Measurements from ENCODE around the gene RNF123. TPM values are rescaled to one million over a fixed set of nuclear protein-coding genes. Genes with fewer than 3 reads are reported as not detected.
"Not testable (repeated sequence)": the region's sequence is repeated elsewhere in the genome, so short reads cannot be mapped to it uniquely, and the experiment has no call there.

Gene RNF123
- total RNA-seq, 2 donors from 2014 or later: 28.3 to 29.4 TPM

GRCh38 chr3:49747792-49748480 lies 58.6 kb downstream of the RNF123 start:
- TF ChIP-seq CTCF (IDR thresholded peaks at IDR 0.05): no peak
- Histone ChIP-seq H3K4me1 (ENCODE audit: control insufficient read depth in 1 of 2, low read depth in 2 of 2) (peaks cover 0 to 15% of the 10 kb centered on the region in 2 donors), H3K36me3 (no peaks in the 10 kb centered on the region), H3K4me3 (no peak overlapping the region), H3K27me3 (replicated peaks; ENCODE audit: insufficient read depth) (no peaks in the 10 kb centered on the region), H3K27ac (no peak overlapping the region), H3K9me3 (no peaks in the 10 kb centered on the region)
- no peak for DNase-seq (ENCODE audit: low spot score)
- no peak for ATAC-seq (ENCODE audit: insufficient number of reproducible peaks, low FRiP score, low read depth)

DNA sequence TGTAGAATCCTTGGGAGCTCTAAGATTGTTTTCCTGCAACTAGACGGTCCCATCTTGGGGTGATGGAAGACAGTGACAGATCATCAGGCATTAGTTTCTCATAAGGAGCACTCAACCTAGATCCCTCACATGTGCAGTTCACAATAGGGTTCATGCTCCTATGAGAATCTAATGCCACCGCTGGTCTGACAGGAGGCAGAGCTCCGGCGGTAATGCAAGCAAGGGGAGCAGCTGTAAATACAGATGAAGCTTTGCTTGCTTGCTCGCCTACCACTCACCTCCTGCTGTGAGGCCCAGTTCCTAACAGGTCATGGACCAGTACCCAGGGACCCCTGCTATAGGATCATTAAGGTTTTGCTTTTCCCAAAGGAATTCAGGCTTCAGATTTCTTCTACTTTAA lies 59.5 kb downstream of the RNF123 start:
- not testable (repeated sequence) for H3K9me3 ChIP-seq; H3K27ac ChIP-seq; DNase-seq (ENCODE audit: low spot score); H3K4me3 ChIP-seq; ATAC-seq (ENCODE audit: insufficient number of reproducible peaks, low FRiP score, low read depth); H3K27me3 ChIP-seq (replicated peaks; ENCODE audit: insufficient read depth); H3K36me3 ChIP-seq
- peaks cover 0 to 23% of the 10 kb centered on the region in 2 donors for H3K4me1 ChIP-seq (ENCODE audit: control insufficient read depth in 1 of 2, low read depth in 2 of 2)

- Histone ChIP-seq H3K27me3 (replicated peaks; ENCODE audit: insufficient read depth) (no peaks in the 10 kb centered on the region), H3K9me3 (no peaks in the 10 kb centered on the region), H3K27ac (no peak overlapping the region), H3K36me3 (no peaks in the 10 kb centered on the region), H3K4me1 (ENCODE audit: control insufficient read depth in 1 of 2, low read depth in 2 of 2) (peaks cover 0 to 31% of the 10 kb centered on the region in 2 donors), H3K4me3 (no peak overlapping the region)
- DNase-seq (ENCODE audit: low spot score): no peak
- TF ChIP-seq CTCF (IDR thresholded peaks at IDR 0.05): no peak
- no peak for ATAC-seq (ENCODE audit: insufficient number of reproducible peaks, low FRiP score, low read depth)
Observed at GRCh38 chr3:49750056-49750455, 60.7 kb downstream of the RNF123 start.

- Histone ChIP-seq H3K27ac (no peak overlapping the region), H3K4me3 (no peak overlapping the region), H3K4me1 (ENCODE audit: control insufficient read depth in 1 of 2, low read depth in 2 of 2) (peaks cover 0 to 24% of the 10 kb centered on the region in 2 donors), H3K27me3 (replicated peaks; ENCODE audit: insufficient read depth) (no peaks in the 10 kb centered on the region), H3K9me3 (no peaks in the 10 kb centered on the region), H3K36me3 (no peaks in the 10 kb centered on the region)
- ATAC-seq (ENCODE audit: insufficient number of reproducible peaks, low FRiP score, low read depth): no peak
- no peak for DNase-seq (ENCODE audit: low spot score)
- no peak for TF ChIP-seq CTCF (IDR thresholded peaks at IDR 0.05)
Observed at GRCh38 chr3:49751501-49751900, 62.1 kb downstream of the RNF123 start.

- H3K4me3 ChIP-seq: no peak overlapping the region
- H3K9me3 ChIP-seq: no peaks in the 10 kb centered on the region
- no peaks in the 10 kb centered on the region for H3K27me3 ChIP-seq (replicated peaks; ENCODE audit: insufficient read depth)
- no peak overlapping the region for H3K27ac ChIP-seq
- no peak for TF ChIP-seq CTCF (IDR thresholded peaks at IDR 0.05)
- H3K36me3 ChIP-seq: no peaks in the 10 kb centered on the region
- peaks cover 0 to 18% of the 10 kb centered on the region in 2 donors for H3K4me1 ChIP-seq (ENCODE audit: control insufficient read depth in 1 of 2, low read depth in 2 of 2)
- no peak for ATAC-seq (ENCODE audit: insufficient number of reproducible peaks, low FRiP score, low read depth)
- no peak for DNase-seq (ENCODE audit: low spot score)
Observed at GRCh38 chr3:49754536-49754935, 65.2 kb downstream of the RNF123 start.

GRCh38 chr3:49756036-49756435 lies 66.7 kb downstream of the RNF123 start:
- H3K4me1 ChIP-seq (ENCODE audit: control insufficient read depth in 1 of 2, low read depth in 2 of 2): peaks cover 0 to 16% of the 10 kb centered on the region in 2 donors
- H3K27me3 ChIP-seq (replicated peaks; ENCODE audit: insufficient read depth): no peaks in the 10 kb centered on the region
- DNase-seq (ENCODE audit: low spot score) (no peak), ATAC-seq (ENCODE audit: insufficient number of reproducible peaks, low FRiP score, low read depth) (no peak)
- H3K27ac ChIP-seq: no peak overlapping the region
- TF ChIP-seq CTCF (IDR thresholded peaks at IDR 0.05): no peak
- H3K36me3 ChIP-seq: no peaks in the 10 kb centered on the region
- H3K9me3 ChIP-seq: no peaks in the 10 kb centered on the region
- H3K4me3 ChIP-seq: no peak overlapping the region

All from thoracic aorta (tissue), 2 donors.